ENCODE measurements around the gene FMNL2. TPM values are rescaled to one million over a fixed set of nuclear protein-coding genes. Genes with fewer than 3 reads are reported as not detected.

The FMNL2 gene
- total RNA-seq, 4 donors from 2014 or later, result 6.7 to 17.2 (median 11.5) TPM

- intact Hi-C loops (cut with DNase I; ENCODE audit: low total_unique reads) (loop anchor here (5.0 kb wide), 1 partner anchor 40 kb away; the partner anchor contains the start of gene FMNL2), in situ Hi-C loops (cut with MboI; ENCODE audit: low sequenced_read_pairs in 4 of 4) (no loop called here)
- Histone ChIP-seq H3K4me3 (no peak overlapping the region), H3K4me1 (peaks cover 51 to 75% of the 10 kb centered on the region in 2 donors), H3K36me3 (no peaks in the 10 kb centered on the region), H3K27ac (no peak overlapping the region), H3K27me3 (no peaks in the 10 kb centered on the region), H3K9me3 (no peaks in the 10 kb centered on the region)
- ATAC-seq (no peak), DNase-seq (no peak)
- TF ChIP-seq POLR2A (IDR thresholded peaks at IDR 0.05) (no peak), CTCF (IDR thresholded peaks at IDR 0.05 in 4 of 5, conservative IDR thresholded peaks at IDR 0.05 in 1 of 5) (no peak)
These were observed 42.0 kb downstream of the FMNL2 start for GRCh38 chr2:152376968-152377367.

- H3K9me3 ChIP-seq, result no peaks in the 10 kb centered on the region
- in situ Hi-C loops (cut with MboI; ENCODE audit: low sequenced_read_pairs in 4 of 4) (no loop called here), intact Hi-C loops (cut with DNase I; ENCODE audit: low total_unique reads) (loop anchor here (5.0 kb wide), 1 partner anchor 42 kb away; the partner anchor contains the start of gene FMNL2)
- H3K36me3 ChIP-seq, result no peaks in the 10 kb centered on the region
- ATAC-seq (no peak), DNase-seq (no peak)
- H3K27ac ChIP-seq, result no peak overlapping the region
- H3K4me1 ChIP-seq, result peaks cover 30 to 54% of the 10 kb centered on the region in 2 donors
- TF ChIP-seq POLR2A (IDR thresholded peaks at IDR 0.05) (no peak), CTCF (IDR thresholded peaks at IDR 0.05 in 4 of 5, conservative IDR thresholded peaks at IDR 0.05 in 1 of 5) (no peak)
- H3K27me3 ChIP-seq, result no peaks in the 10 kb centered on the region
- H3K4me3 ChIP-seq, result no peak overlapping the region
These were observed 44.1 kb downstream of the FMNL2 start for GRCh38 chr2:152379089-152379488.

DNA sequence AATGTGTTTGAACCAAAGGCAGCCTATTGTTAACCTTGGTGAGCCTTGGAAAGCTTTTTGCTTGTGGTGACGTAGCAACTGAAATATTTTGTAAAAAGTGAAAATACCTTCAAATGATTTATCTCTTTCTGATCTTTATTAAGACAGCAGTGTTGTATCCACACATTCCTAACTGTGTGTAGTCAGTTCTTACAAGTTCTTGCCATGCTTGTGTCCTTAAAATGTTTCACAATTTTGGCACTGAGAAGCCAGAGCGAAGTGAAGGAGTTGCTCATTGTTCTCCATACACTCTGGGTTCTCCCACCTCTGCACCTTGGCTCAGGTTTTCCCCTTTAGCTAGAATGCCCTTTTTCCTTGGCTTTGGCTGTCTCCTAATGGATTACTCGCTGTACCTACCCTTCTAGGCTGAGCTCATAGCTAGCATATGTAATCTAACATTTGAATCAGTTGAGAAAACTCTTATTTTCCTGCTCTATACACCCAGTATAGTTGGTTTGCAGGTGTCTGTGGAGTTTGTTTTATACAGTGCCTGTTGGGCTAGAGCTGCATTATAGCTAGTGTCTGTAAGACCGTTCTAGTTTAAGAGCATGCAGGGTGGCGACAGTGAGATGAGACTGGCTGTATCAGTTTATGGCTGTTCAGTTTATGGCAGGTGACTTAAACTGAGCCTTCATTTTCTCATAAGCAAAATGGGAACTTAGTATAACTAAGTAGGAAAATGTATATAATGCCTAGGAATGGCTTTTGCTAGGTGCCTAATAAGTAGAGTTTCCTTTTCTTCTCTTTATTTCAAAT is 45.5 kb downstream of the FMNL2 start:
- H3K4me1 ChIP-seq, result peaks cover 26 to 45% of the 10 kb centered on the region in 2 donors
- H3K27ac ChIP-seq, result no peak overlapping the region
- H3K27me3 ChIP-seq, result no peaks in the 10 kb centered on the region
- ATAC-seq (no peak), DNase-seq (no peak)
- in situ Hi-C loops (cut with MboI; ENCODE audit: low sequenced_read_pairs in 4 of 4) (no loop called here), intact Hi-C loops (cut with DNase I; ENCODE audit: low total_unique reads) (no loop called here)
- H3K9me3 ChIP-seq, result no peaks in the 10 kb centered on the region
- no peaks in the 10 kb centered on the region for H3K36me3 ChIP-seq
- TF ChIP-seq POLR2A (IDR thresholded peaks at IDR 0.05), result no peak
- TF ChIP-seq CTCF (IDR thresholded peaks at IDR 0.05 in 4 of 5, conservative IDR thresholded peaks at IDR 0.05 in 1 of 5), result no peak
- H3K4me3 ChIP-seq, result no peak overlapping the region

DNA sequence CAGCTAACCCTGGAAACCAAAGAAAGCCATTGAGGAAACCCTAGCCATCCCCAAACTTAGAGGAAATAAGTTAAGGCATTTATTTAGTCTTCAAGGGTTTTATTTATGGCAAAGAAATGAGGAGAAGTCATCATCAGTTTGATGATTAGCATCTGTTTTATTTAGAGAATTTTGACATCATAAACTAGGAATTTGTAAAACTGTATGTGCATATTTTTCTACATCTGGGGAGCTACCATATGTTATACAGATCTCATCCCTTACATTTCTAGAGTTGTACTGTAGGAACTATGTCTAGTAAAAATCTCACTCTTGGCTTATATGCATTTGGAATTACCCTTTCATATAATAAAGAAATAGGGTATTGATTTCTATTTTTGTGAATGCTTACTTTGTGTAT is 48.7 kb downstream of the FMNL2 start:
- H3K4me3 ChIP-seq, result no peak overlapping the region
- H3K36me3 ChIP-seq, result no peaks in the 10 kb centered on the region
- peaks cover 29 to 34% of the 10 kb centered on the region in 2 donors for H3K4me1 ChIP-seq
- in situ Hi-C loops (cut with MboI; ENCODE audit: low sequenced_read_pairs in 4 of 4) (no loop called here), intact Hi-C loops (cut with DNase I; ENCODE audit: low total_unique reads) (no loop called here)
- TF ChIP-seq POLR2A (IDR thresholded peaks at IDR 0.05) (no peak), CTCF (IDR thresholded peaks at IDR 0.05 in 4 of 5, conservative IDR thresholded peaks at IDR 0.05 in 1 of 5) (no peak)
- H3K9me3 ChIP-seq, result no peaks in the 10 kb centered on the region
- DNase-seq (no peak), ATAC-seq (no peak)
- no peaks in the 10 kb centered on the region for H3K27me3 ChIP-seq
- no peak overlapping the region for H3K27ac ChIP-seq

All from gastrocnemius medialis (tissue), 4 donors.